Measurements from ENCODE around the gene OXTR. TPM values are rescaled to one million over a fixed set of nuclear protein-coding genes. Genes with fewer than 3 reads are reported as not detected.

The OXTR gene
- total RNA-seq, 1 donor from 2014 or later = 0.16 TPM

DNA sequence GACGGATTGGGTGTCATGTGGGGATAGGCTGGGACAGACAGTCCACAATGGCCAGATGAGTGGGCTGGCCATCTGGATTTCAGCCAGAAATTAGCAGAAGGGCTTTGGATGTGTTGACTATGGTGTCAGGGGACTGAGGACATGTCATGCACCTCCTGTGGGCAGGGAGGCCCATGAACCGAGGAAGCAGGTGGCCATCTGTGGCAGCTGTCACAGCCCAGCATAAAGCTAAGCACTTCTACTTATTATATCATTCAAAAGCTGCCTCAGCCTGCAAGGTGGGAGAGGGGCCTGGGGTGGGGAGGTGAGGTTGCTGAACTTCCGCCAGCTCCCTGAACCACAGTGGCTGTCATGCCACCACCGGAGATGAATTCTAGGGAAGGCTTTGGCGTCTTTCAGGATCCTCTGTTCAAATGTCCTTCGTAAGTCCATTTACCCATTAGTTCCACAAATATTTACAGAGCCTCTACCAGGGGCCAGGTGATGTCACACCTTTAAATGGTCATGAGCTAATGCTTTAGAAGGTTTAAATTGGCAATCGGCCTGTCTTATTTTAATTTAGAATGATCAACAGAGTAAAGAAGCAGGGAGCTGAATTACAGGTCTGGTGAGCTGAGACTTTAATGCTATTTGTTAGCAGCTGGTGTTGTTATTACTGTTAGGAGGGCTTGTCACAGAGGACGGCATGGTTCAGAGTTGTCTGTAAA, 59.5 kb downstream of the OXTR start:
- no peak for ATAC-seq

DNA sequence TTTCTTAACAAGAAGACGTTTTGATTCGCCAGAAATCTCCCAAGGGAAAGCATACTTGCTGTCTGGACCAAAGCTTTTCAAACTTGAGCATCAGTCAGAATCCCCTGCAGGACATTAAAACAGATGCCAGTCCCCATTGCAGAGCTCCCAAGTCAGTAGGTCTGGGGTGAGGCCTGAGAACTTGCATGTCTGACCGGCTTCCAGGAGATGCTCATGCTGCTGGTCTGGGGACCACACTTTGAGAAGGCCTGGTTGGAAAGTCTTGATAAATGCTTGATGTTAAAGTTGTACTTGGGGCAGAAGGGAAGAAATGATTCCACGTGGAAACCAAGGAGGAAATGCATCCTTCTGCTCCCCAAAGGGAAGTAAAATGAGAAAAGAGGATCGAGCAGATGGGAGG, 60.1 kb downstream of the OXTR start:
- no peak for ATAC-seq

DNA sequence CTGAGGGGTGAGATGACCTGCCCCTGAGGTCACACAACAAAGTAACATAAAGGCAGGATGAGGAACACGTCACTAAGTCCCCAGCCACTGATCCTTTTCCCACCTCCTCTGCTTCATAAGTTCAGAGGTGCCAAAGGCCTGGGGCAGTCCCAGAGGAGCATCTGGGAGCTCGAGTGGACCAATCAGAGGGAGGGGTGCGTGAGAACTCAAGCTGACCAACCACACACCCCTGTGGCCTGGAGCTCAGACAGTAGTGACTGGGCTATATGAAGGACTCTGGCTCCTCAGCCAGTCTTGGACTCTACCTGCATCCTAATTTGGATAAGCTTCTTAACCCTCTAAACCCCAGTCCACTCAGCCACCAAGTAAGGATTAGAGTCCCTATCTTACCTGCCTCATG, 63.8 kb downstream of the OXTR start:
- no peak for ATAC-seq

DNA sequence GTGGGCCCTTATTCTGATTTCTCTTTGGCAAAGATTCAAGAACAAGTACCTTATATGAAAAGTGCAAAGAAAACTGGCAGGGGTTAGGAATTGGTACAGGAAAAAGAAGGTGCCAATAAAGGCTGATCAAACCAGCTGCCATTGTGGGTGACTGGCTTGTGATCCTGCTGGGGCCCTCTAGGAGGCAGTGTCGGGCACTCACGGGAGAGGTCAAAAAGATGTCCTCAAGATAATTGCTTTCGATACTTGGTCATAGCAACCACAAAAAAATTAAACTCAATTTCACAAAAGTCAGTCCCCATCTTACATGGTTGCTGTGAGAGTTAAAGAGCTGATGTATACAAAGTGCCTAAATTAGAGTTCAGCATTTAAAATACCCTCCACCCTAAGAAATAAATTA, 66.9 kb downstream of the OXTR start:
- no peak for ATAC-seq

Other genes with a start within 250 kb of the OXTR start
- gene SSUH2, start 124.8 kb downstream of the OXTR start, total RNA-seq = 0.36 TPM
- gene CAV3, start 35.8 kb downstream of the OXTR start, total RNA-seq = not detected
- gene RAD18, start 193.9 kb upstream of the OXTR start, total RNA-seq = 9.4 TPM